H1 (cell line): ENCODE data around the gene KRT23.

Source experiments
- CTCF ChIP-seq, 3 experiments: IDR thresholded peaks; 1 replicate in 2 of 3; 2 replicates in 1 of 3; pipeline versions ENCODE4 v1.5.1 to v1.6.1; 2011; ENCODE audit warnings: low read length in 3 of 3, mild to moderate bottlenecking in 3 of 3, inconsistent platforms in 2 of 3, low read depth in 1 of 3, moderate library complexity in 1 of 3; ENCODE audit not compliant: insufficient read depth in 1 of 3; ENCODE audit errors: control extremely low read depth in 1 of 3
- NRF1 ChIP-seq: IDR thresholded peaks from 2 replicates; pipeline ENCODE4 v1.6.1; 2011; ENCODE audit warnings: mild to moderate bottlenecking, low read depth, low read length, improper control_type of control experiment
- SP1 ChIP-seq: IDR thresholded peaks from 2 replicates; pipeline ENCODE4 v1.6.1; 2011; ENCODE audit warnings: low read depth, low read length
- SRF ChIP-seq: IDR thresholded peaks from 2 replicates; pipeline ENCODE4 v1.6.1; 2011; ENCODE audit warnings: mild to moderate bottlenecking, low read depth, low read length, moderate library complexity
- TF ChIP-seq, protein P1 (sequence below): IDR thresholded peaks from 2 replicates; pipeline ENCODE4 v1.6.1; 2011; ENCODE audit warnings: low read length, improper control_type of control experiment

DNA sequence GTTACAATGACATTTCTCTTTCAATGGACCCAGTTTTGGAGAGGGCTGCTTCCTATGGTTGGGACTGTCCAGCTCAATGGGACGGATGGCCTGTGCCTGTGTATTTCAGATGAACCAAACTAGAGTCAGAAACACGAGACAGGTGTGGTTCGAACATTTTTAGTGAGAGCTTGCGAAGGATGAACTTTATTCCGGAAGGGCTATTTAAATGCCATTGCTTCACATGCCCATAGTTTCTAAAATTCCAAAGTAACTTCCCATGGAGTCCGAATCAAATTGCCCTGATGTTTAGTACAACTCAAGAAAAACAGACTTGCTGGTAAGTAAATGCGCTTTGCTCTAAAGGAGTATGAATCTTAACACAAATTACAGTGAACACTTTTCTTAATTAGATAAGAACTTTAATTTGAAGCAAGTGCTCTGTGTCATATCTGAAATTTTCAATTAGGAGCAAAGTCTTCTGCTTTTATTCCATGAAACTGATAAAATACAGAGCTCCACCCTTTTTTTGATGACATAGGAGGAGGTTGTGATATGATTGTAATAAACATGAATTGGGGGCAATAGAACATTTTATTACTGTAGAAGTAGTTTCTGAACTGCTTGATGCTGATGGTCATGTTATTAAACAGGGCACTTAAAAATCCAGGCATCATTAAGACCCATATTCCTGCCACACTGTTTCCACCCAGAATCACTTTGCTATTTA, 53.7 kb downstream of the KRT23 start:
- TF ChIP-seq SRF (no peak), CTCF (IDR thresholded peaks at IDR 0.05; ENCODE audit: control extremely low read depth in 1 of 3, insufficient read depth in 1 of 3, low read depth in 1 of 3, low read length in 3 of 3) (no peak), NRF1 (no peak), SP1 (no peak)
- TF ChIP-seq, protein P1, sequence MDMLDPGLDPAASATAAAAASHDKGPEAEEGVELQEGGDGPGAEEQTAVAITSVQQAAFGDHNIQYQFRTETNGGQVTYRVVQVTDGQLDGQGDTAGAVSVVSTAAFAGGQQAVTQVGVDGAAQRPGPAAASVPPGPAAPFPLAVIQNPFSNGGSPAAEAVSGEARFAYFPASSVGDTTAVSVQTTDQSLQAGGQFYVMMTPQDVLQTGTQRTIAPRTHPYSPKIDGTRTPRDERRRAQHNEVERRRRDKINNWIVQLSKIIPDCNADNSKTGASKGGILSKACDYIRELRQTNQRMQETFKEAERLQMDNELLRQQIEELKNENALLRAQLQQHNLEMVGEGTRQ, result no peak
